Ovary (tissue), 9 donors: Measurements from ENCODE around the gene KCNAB1. TPM values are rescaled to one million over a fixed set of nuclear protein-coding genes. Genes with fewer than 3 reads are reported as not detected.

ENCODE experiments used
- DNase-seq, 5 donors: peaks; one replicate each; pipeline ENCODE4 v3.0.0-alpha.2; 2019 to 2020
- H3K27ac ChIP-seq, 2 donors: fragments of 200-600 bp; one replicate each; pipeline versions ENCODE4 v1.5.1 to v1.8.0; 2019 to 2022
- H3K27me3 ChIP-seq: fragments of 200-600 bp; one replicate; pipeline ENCODE4 v1.8.0; 2022
- H3K36me3 ChIP-seq: fragments of 200-600 bp; sonication (generic); one replicate; pipeline ENCODE4 v1.5.1; 2019
- H3K4me1 ChIP-seq: one replicate; pipeline ENCODE4 v1.8.1; 2013; ENCODE audit warnings: mild to moderate bottlenecking, moderate library complexity; ENCODE audit not compliant: insufficient read depth
- H3K4me3 ChIP-seq: fragments of 200-600 bp; sonication (generic); one replicate; pipeline ENCODE4 v1.5.1; 2017
- H3K9me3 ChIP-seq, 2 donors: fragments of 200-600 bp in 1 of 2; sonication (generic) in 1 of 2; one replicate each; pipeline versions ENCODE4 v1.5.1 to v1.8.1; 2013 to 2019; ENCODE audit warnings: mild to moderate bottlenecking in 1 of 2, moderate library complexity in 1 of 2
- CTCF ChIP-seq, 3 donors: fragments of 450-650 bp in 2 of 3; fragments of 200-600 bp in 1 of 3; IDR thresholded peaks; one replicate each; pipeline versions ENCODE4 v1.5.1 to v1.8.0; 2016 to 2022; ENCODE audit warnings: antibody characterized with exemption in 3 of 3, mild to moderate bottlenecking in 1 of 3
- EP300 ChIP-seq: sonication (generic); formaldehyde crosslinking; IDR thresholded peaks from one replicate; pipeline ENCODE4 v1.6.1; 2017; ENCODE audit warnings: antibody characterized with exemption
- POLR2A ChIP-seq: fragments of 450-650 bp; IDR thresholded peaks from one replicate; pipeline ENCODE4 v1.6.1; 2017; ENCODE audit warnings: antibody characterized with exemption, mild to moderate bottlenecking, moderate library complexity
- WGBS, 3 donors: extraction: QIAGEN DNeasy Blood & Tissue Kit in 1 of 3; methylation state at CpG; one replicate each; pipeline versions ENCODE4 v1.1.5 to v1.1.7; 2013 to 2017; 5-methylcytosine and 5-hydroxymethylcytosine counted together
- intact Hi-C, 4 donors: fragments of 100-400 bp; cut with DNase I; formaldehyde crosslinking; loops; one replicate each; pipeline versions ENCODE4 v1.11.0 to v1.15.1; 2022 to 2023
- polyA plus RNA-seq, 2 donors: library from polyadenylated mRNA; stranded (reverse); fragments of 200-250 nt in 1 of 2; fragments of 350-450 nt in 1 of 2; fragmentation: Illumina TruSeq in 1 of 2; extraction: RNeasy Lipid Tissue Mini Kit (QIAGEN cat#74804) in 1 of 2; gene quantifications; one replicate each; pipeline ENCODE4 v1.2.3, GENCODE V29; 2013 to 2014
- total RNA-seq, 7 donors: library from RNA; depleted of rRNA in 2 of 7; stranded (reverse); fragments of >200 nt in 2 of 7; fragmentation: NEBNext Ultra II Directional in 3 of 7; extraction: Animal tissue kit (Norgen Biotek cat#: 25700) in 3 of 7; gene quantifications; one replicate each; pipeline versions ENCODE4 v1.1.0 to v1.2.4, GENCODE V29; 2016 to 2023
- donor health status: DM: no; HTN: no; CAD: no; lungs with moderate emphysema.
- donor health status: DM: no; HTN: no; CAD: no.
- donor health status: Bipolar disorder and iron deficiency.
- donor health status: DM: yes; HTN: yes; CAD: no.
- donor health status: DM: no; HTN: no; CAD: no.
- donor health status: DM: yes; HTN: yes; CAD: no.

The KCNAB1 gene
- total and polyA plus RNA-seq, 9 donors = 0.60 to 8.0 (median 2.4) TPM

GRCh38 chr3:156259896-156260295 is 139.5 kb downstream of the KCNAB1 start:
- no peak for DNase-seq
- WGBS, 3 donors = 76 to 84% (median 79%) methylated on average over 5 of the region's 5 CpGs
- TF ChIP-seq EP300 (no peak), POLR2A (no peak), CTCF (IDR thresholded peaks at IDR 0.05) (no peak)

GRCh38 chr3:156260331-156260730 is 140.0 kb downstream of the KCNAB1 start:
- WGBS, 3 donors = 80 to 97% (median 82%) methylated on average over 1 of the region's 1 CpG
- H3K4me1 ChIP-seq = no peaks in the 10 kb centered on the region
- DNase-seq = no peak
- TF ChIP-seq POLR2A (no peak), CTCF (IDR thresholded peaks at IDR 0.05) (no peak), EP300 (no peak)
- intact Hi-C loops = no loop called here
- H3K27me3 ChIP-seq = no peaks in the 10 kb centered on the region
- no peaks in the 10 kb centered on the region for H3K9me3 ChIP-seq
- no peak overlapping the region for H3K27ac ChIP-seq
- H3K36me3 ChIP-seq = no peaks in the 10 kb centered on the region
- no peak overlapping the region for H3K4me3 ChIP-seq

More at GRCh38 chr3:156259896-156260295, 139.5 kb downstream of the KCNAB1 start:
- Histone ChIP-seq H3K4me1 (no peaks in the 10 kb centered on the region), H3K4me3 (no peak overlapping the region), H3K9me3 (no peaks in the 10 kb centered on the region), H3K36me3 (no peaks in the 10 kb centered on the region), H3K27ac (no peak overlapping the region), H3K27me3 (no peaks in the 10 kb centered on the region)
- intact Hi-C loops = no loop called here

GRCh38 chr3:156264771-156265170 is 144.4 kb downstream of the KCNAB1 start:
- no peaks in the 10 kb centered on the region for H3K4me1 ChIP-seq
- DNase-seq = no peak
- 92 to 94% (median 93%) methylated on average over 1 of the region's 1 CpG for WGBS, 3 donors
- intact Hi-C loops = no loop called here
- no peaks in the 10 kb centered on the region for H3K36me3 ChIP-seq
- no peak overlapping the region for H3K27ac ChIP-seq
- no peaks in the 10 kb centered on the region for H3K27me3 ChIP-seq
- TF ChIP-seq CTCF (IDR thresholded peaks at IDR 0.05) (no peak), POLR2A (no peak), EP300 (no peak)
- H3K4me3 ChIP-seq = no peak overlapping the region
- no peaks in the 10 kb centered on the region for H3K9me3 ChIP-seq

DNA sequence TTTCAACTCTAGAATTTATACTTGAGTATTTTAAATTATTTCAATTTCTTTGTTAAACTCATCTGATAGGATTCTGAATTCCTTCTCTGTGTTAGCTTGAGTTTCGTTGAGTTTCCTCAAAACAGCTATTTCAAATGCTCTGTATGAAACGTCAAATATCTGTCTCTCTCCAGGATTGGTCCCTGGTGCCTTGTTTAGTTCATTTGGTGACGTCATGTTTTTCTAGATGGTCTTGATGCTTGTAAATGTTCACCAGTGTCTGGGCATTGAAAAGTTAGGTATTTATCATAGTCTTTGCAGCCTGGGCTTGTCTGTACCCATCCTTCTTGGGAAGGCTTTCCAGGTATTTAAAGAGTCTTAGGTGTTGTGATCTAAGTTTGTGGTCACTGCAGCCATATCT is 151.1 kb downstream of the KCNAB1 start:
- WGBS, 3 donors = 91 to 96% (median 92%) methylated on average over 3 of the region's 3 CpGs

More for the DNA sequence above, 151.1 kb downstream of the KCNAB1 start:
- Histone ChIP-seq H3K4me3 (no peak overlapping the region), H3K36me3 (no peaks in the 10 kb centered on the region), H3K27me3 (no peaks in the 10 kb centered on the region), H3K4me1 (no peaks in the 10 kb centered on the region), H3K27ac (no peak overlapping the region), H3K9me3 (no peaks in the 10 kb centered on the region)
- intact Hi-C loops = no loop called here
- no peak for DNase-seq
- no peak for TF ChIP-seq POLR2A
- TF ChIP-seq EP300 = no peak
- no peak for TF ChIP-seq CTCF (IDR thresholded peaks at IDR 0.05)
